MM.1S (cell line): ENCODE data around the gene SGPP1.

ENCODE experiments used
- CTCF ChIP-seq: fragments of 300-600 bp; sonication (generic); IDR thresholded peaks from 2 replicates; pipeline ENCODE4 v1.5.1; 2016; ENCODE audit warnings: antibody characterized with exemption, low read length, mixed read lengths
- EZH2 ChIP-seq: fragments of 300-600 bp; sonication (generic); optimal IDR thresholded peaks from 2 replicates; pipeline ENCODE3; 2017; ENCODE audit warnings: low read depth, mild to moderate bottlenecking, antibody characterized with exemption, low read length, mixed read lengths
- EZH2phosphoT487 ChIP-seq: fragments of 300-600 bp; sonication (generic); IDR thresholded peaks from 2 replicates; pipeline ENCODE4 v1.6.1; 2018; ENCODE audit warnings: antibody characterized with exemption, low read length

- TF ChIP-seq CTCF (no peak), EZH2 (no peak), EZH2phosphoT487 (no peak)
These were observed 49.2 kb upstream of the SGPP1 start for GRCh38 chr14:63777024-63777423.
